GM12865 (cell line): Measurements from ENCODE around the gene NTNG2.

Experiments
- DNase-seq: peaks from one replicate; pipeline ENCODE4 v3.0.0; 2010; ENCODE audit warnings: low read depth
- H3K4me3 ChIP-seq: 2 replicates; pipeline ENCODE4 v1.5.1; 2011; ENCODE audit warnings: mild to moderate bottlenecking, low read depth, low read length, control low read depth
- CTCF ChIP-seq: IDR thresholded peaks from 2 replicates; pipeline ENCODE4 v1.5.1; 2011; ENCODE audit warnings: low read length, control low read depth, low read depth, inconsistent platforms; ENCODE audit not compliant: insufficient read depth; ENCODE audit errors: missing control alignments

NTNG2 gene

GRCh38 chr9:132209228-132209627, 47.4 kb downstream of the NTNG2 start:
- no peak overlapping the region for H3K4me3 ChIP-seq
- DNase-seq, result no peak
- no peak for TF ChIP-seq CTCF

GRCh38 chr9:132210472-132211145, 48.8 kb downstream of the NTNG2 start:
- no peak for DNase-seq
- TF ChIP-seq CTCF, result no peak
- no peak overlapping the region for H3K4me3 ChIP-seq

- TF ChIP-seq CTCF, result no peak
- DNase-seq, result no peak
- H3K4me3 ChIP-seq, result no peak overlapping the region
Measured at GRCh38 chr9:132211570-132211969, 49.7 kb downstream of the NTNG2 start.

GRCh38 chr9:132214027-132214622, 52.3 kb downstream of the NTNG2 start:
- no peak overlapping the region for H3K4me3 ChIP-seq
- DNase-seq, result no peak
- TF ChIP-seq CTCF, result no peak

GRCh38 chr9:132216861-132217619, 55.2 kb downstream of the NTNG2 start:
- DNase-seq, result no peak
- TF ChIP-seq CTCF, result no peak
- H3K4me3 ChIP-seq, result no peak overlapping the region

GRCh38 chr9:132218208-132218607, 56.4 kb downstream of the NTNG2 start:
- no peak overlapping the region for H3K4me3 ChIP-seq
- no peak for TF ChIP-seq CTCF
- no peak for DNase-seq
